GM18507 (cell line): ENCODE measurements around the gene TYK2.
A peak's percentile ranks its signal among the peaks of the same experiment; 100 is the strongest.
"Not testable (repeated sequence)": the region's sequence is repeated elsewhere in the genome, so short reads cannot be mapped to it uniquely, and the experiment has no call there.

Experiments
- DNase-seq: peaks from one replicate; pipeline ENCODE4 v3.0.0; 2011; ENCODE audit warnings: low read depth; ENCODE audit not compliant: insufficient read length; ENCODE audit errors: extremely low spot score
- FAIRE-seq: peaks from 2 replicates; lab custom pipeline; 2011; peaks lifted over from hg19 to GRCh38; lab: Jason Lieb, UNC

Gene TYK2

GRCh38 chr19:10383223-10383499 is 2.8 kb upstream of the TYK2 start:
- not testable (repeated sequence) for DNase-seq, FAIRE-seq

- DNase-seq, result no peak
- FAIRE-seq, result peak; percentile 29
Measured at GRCh38 chr19:10379880-10380312, 476 bp downstream of the TYK2 start.

GRCh38 chr19:10378124-10378523 is 2.2 kb downstream of the TYK2 start:
- FAIRE-seq (no peak), DNase-seq (no peak)

GRCh38 chr19:10377140-10377640 is 3.2 kb downstream of the TYK2 start:
- not testable (repeated sequence) for FAIRE-seq, DNase-seq

GRCh38 chr19:10374931-10375330 is 5.4 kb downstream of the TYK2 start:
- DNase-seq (no peak), FAIRE-seq (no peak)

GRCh38 chr19:10372690-10373089 is 7.7 kb downstream of the TYK2 start:
- FAIRE-seq (no peak), DNase-seq (no peak)

- DNase-seq, result no peak
- no peak for FAIRE-seq
Measured at GRCh38 chr19:10368101-10368803, 12.1 kb downstream of the TYK2 start.

- not testable (repeated sequence) for FAIRE-seq, DNase-seq
Measured at GRCh38 chr19:10366950-10367512, 13.3 kb downstream of the TYK2 start.

GRCh38 chr19:10365518-10365917 is 14.9 kb downstream of the TYK2 start:
- no peak for FAIRE-seq
- no peak for DNase-seq

- no peak for FAIRE-seq
- no peak for DNase-seq
Measured at GRCh38 chr19:10364644-10365043, 15.7 kb downstream of the TYK2 start.

GRCh38 chr19:10363789-10364281 is 16.5 kb downstream of the TYK2 start:
- no peak for FAIRE-seq
- DNase-seq, result no peak

GRCh38 chr19:10362259-10362658 is 18.1 kb downstream of the TYK2 start:
- DNase-seq, result no peak

GRCh38 chr19:10361569-10362011 is 18.8 kb downstream of the TYK2 start:
- FAIRE-seq, result no peak
- no peak for DNase-seq

More at GRCh38 chr19:10362259-10362658, 18.1 kb downstream of the TYK2 start:
- no peak for FAIRE-seq

GRCh38 chr19:10356431-10356830 is 23.9 kb downstream of the TYK2 start:
- FAIRE-seq (no peak), DNase-seq (no peak)

- no peak for FAIRE-seq
- DNase-seq, result no peak
Measured at GRCh38 chr19:10353793-10354391, 26.5 kb downstream of the TYK2 start.

GRCh38 chr19:10352764-10353671 is 27.4 kb downstream of the TYK2 start:
- DNase-seq (no peak), FAIRE-seq (no peak)

GRCh38 chr19:10346509-10346908 is 33.9 kb downstream of the TYK2 start:
- FAIRE-seq, result no peak
- no peak for DNase-seq

- FAIRE-seq (no peak), DNase-seq (no peak)
Measured at GRCh38 chr19:10344780-10345179, 35.6 kb downstream of the TYK2 start.

GRCh38 chr19:10343495-10343894 is 36.9 kb downstream of the TYK2 start:
- DNase-seq, result no peak
- FAIRE-seq, result no peak

GRCh38 chr19:10339977-10340376 is 40.4 kb downstream of the TYK2 start:
- DNase-seq, result no peak
- FAIRE-seq, result no peak
